HUES6 (cell line): ENCODE results near the gene SPRN.

Experiments
- H3K27ac ChIP-seq: 2 replicates; pipeline ENCODE4 v1.7.0; 2013; ENCODE audit warnings: low read depth, mild to moderate bottlenecking, low read length, inconsistent platforms
- H3K27me3 ChIP-seq: 2 replicates; pipeline ENCODE4 v1.6.1; 2013; ENCODE audit warnings: low read length; ENCODE audit not compliant: control insufficient read depth, insufficient read depth
- H3K36me3 ChIP-seq: 2 replicates; pipeline ENCODE4 v1.6.1; 2013; ENCODE audit warnings: low read length; ENCODE audit not compliant: control insufficient read depth, insufficient read depth
- H3K4me1 ChIP-seq: 2 replicates; pipeline ENCODE4 v1.6.1; 2013; ENCODE audit warnings: low read length; ENCODE audit not compliant: control insufficient read depth, insufficient read depth
- H3K4me3 ChIP-seq: 2 replicates; pipeline ENCODE4 v1.5.1; 2013; ENCODE audit warnings: low read depth, low read length
- H3K9ac ChIP-seq: one replicate; pipeline ENCODE4 v1.6.1; 2013; ENCODE audit warnings: mild to moderate bottlenecking, low read length
- H3K9me3 ChIP-seq: 2 replicates; pipeline ENCODE4 v1.6.1; 2013; ENCODE audit warnings: low read depth, low read length; ENCODE audit not compliant: control insufficient read depth, insufficient read depth

SPRN gene

DNA sequence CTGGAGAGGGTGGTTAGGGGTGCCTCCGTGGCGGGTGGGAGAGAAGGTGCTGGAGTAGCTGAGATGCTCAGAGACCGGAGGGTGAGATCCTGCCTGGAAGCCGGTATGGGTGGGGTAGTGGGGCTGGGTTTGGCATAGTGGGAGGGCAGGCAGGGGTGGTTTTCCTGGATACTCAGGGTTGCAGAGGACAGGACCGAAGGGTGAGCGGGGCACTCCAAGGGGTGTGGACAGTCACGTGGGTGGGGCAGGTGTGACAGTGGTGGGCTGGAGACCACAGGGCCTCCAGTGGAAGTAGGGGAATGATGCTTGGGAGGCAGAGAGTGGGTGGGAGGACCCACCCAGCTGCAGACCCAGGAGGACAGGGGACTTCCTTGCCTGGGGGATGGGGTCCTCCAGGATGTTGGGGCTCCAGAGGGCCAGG is 31.2 kb upstream of the SPRN start:
- Histone ChIP-seq H3K9ac (no peak overlapping the region), H3K36me3 (no peaks in the 10 kb centered on the region), H3K4me1 (no peaks in the 10 kb centered on the region), H3K4me3 (no peak overlapping the region), H3K9me3 (peaks cover 66% of the 10 kb centered on the region; the same call in 1 of the 2 replicates), H3K27me3 (no peaks in the 10 kb centered on the region; the same call in 1 of the 2 replicates), H3K27ac (no peak overlapping the region)

DNA sequence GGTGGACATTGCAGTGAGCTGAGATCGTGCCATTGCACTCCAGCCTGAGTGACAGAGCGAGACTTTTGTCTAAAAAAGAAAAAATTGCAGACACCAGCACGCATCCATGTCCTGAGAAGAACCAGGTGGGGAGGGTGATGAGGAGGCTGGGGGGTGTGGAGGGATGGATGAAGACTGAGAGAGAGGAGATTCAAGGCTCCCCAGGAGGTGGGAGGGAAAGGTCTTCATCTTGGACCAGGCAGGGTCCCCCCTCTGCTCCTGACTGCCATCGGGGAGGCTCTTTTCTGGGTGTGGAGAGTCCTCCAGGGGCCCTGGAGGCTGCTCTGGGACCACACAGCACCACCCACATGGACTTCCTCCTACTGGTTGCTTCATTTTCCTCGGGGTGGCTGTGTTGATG is 30.8 kb upstream of the SPRN start:
- Histone ChIP-seq H3K4me1 (no peaks in the 10 kb centered on the region), H3K9me3 (peaks cover 66% of the 10 kb centered on the region; the same call in 1 of the 2 replicates), H3K9ac (no peak overlapping the region), H3K27me3 (no peaks in the 10 kb centered on the region; the same call in 1 of the 2 replicates), H3K36me3 (no peaks in the 10 kb centered on the region), H3K27ac (no peak overlapping the region), H3K4me3 (no peak overlapping the region)

DNA sequence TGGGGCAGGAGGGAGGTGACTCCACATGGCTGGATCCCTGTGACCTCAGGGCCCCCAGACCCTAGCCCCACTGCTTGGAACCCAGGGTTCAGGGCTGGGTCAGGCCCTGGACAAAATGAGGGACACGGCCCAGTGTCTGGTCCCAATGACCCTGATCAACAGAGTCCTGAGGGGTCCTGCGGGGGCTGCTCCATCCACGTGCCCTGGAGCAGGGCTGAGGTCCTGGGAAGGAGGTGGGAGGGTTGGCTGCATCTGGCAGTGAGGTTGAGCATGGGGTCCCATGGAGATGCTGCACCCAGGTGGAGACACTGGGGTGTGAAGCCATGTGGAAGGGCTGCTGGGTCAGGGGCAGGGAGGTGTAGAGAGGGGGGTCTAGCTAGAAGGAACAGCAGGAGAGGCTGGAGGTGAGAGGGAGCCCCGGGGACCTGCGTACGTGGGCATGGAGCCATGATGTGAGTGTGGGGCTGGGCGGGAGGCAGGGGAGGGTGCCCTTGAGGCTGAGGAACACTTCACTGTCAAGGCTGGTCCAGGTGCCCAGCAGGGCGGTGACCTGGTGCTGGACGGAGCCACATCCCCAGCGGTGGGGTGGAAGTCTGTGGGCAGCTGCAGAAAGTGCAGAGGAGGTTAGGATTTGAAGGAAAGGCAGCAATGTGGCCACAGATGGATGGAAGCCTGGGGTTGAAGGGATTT is 29.9 kb upstream of the SPRN start:
- H3K36me3 ChIP-seq = no peaks in the 10 kb centered on the region
- no peaks in the 10 kb centered on the region; the same call in 1 of the 2 replicates for H3K27me3 ChIP-seq
- H3K4me3 ChIP-seq = no peak overlapping the region
- H3K9me3 ChIP-seq = peaks cover 64% of the 10 kb centered on the region; the same call in 1 of the 2 replicates
- no peak overlapping the region for H3K27ac ChIP-seq
- no peaks in the 10 kb centered on the region for H3K4me1 ChIP-seq
- no peak overlapping the region for H3K9ac ChIP-seq

DNA sequence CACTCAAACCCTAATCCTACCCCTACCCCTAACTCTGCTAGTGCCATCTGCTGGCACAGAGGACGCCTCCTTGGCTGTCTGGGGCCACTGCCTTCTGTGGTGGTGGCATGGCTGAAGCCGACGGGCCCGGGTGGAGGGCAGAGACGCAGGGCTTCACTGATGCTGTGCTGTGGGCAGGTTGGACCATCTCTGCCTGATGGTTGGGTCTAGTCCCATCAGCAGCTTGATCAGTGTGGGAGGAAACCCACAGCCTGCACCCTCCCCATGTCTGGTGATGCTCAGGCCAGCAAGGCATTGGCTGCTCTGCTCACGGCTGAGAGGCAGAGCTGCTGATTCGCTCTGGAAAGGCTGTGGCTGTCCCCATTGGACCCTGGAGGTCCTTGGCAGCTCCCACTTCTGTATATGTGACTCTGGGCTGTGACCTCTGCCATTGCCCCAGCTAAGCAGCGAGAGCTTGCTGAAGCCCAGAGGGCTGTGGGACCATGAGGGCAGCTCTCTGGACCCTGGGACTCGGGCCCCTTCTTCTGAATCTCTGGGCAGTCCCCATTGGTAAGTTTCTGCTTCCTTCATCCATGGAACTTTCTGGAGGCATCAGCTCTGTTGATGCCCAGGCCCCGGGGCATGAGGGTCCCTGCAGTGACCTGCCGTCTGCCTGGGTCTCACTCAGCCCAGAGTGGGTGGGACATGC is 29.2 kb upstream of the SPRN start, which contains the start of gene SCART1:
Gene SCART1, plus strand, starts transcription at position 430 of the 688 bp plus-strand sequence. Its CDS starts 53 bp downstream, at position 483.
- H3K9me3 ChIP-seq = peaks cover 65% of the 10 kb centered on the region
- H3K4me3 ChIP-seq = no peak within 1 kb of the TSS
- H3K27me3 ChIP-seq = no peaks in the 10 kb centered on the region; the same call in 1 of the 2 replicates
- H3K36me3 ChIP-seq = no peaks in the 10 kb centered on the region
- H3K4me1 ChIP-seq = no peaks in the 10 kb centered on the region
- H3K9ac ChIP-seq = no peak within 1 kb of the TSS
- no peak within 1 kb of the TSS for H3K27ac ChIP-seq

DNA sequence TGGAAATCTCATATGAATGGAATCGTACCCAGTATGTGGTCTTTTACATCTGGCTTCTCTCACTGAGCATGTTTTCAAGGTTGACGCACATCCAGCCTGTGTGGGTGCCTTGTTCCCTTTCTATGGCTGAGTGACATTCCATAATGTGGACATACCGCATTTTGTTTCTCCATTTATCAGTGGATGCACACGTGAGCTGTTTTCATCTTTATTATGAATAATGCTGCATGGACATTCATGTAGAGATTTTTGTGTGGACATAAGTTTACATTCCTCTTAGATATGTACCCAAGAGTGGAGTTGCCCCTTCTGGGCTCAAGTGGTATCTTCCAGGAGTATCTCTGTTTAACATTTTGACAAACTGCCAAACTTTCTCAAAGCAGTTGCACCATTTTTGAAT is 28.0 kb upstream of the SPRN start:
- no peak overlapping the region for H3K9ac ChIP-seq
- H3K27me3 ChIP-seq = no peaks in the 10 kb centered on the region; the same call in 1 of the 2 replicates
- no peak overlapping the region for H3K4me3 ChIP-seq
- no peak overlapping the region for H3K27ac ChIP-seq
- no peaks in the 10 kb centered on the region for H3K4me1 ChIP-seq
- H3K36me3 ChIP-seq = no peaks in the 10 kb centered on the region
- H3K9me3 ChIP-seq = peaks cover 65% of the 10 kb centered on the region

DNA sequence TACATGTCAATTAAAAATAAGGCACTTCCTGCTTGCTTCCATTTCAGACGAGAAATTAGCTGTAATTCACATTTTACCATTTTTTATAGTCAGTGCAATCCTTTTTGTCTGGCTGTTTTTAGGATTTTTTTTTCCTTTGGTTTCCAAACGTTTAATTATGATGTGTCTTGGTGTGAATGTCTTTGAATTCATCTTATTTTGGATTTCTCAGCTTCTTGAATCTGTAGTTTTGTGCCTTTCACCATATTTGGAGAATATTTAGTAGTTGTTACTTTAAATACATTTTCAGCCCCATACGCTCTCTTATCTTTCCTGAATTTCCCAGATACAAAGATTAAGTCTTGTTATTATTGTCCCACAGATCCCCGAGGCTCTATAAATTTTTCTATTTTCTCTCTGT is 26.9 kb upstream of the SPRN start:
- Histone ChIP-seq H3K4me1 (no peaks in the 10 kb centered on the region), H3K27ac (no peak overlapping the region), H3K4me3 (no peak overlapping the region), H3K9me3 (peaks cover 66% of the 10 kb centered on the region), H3K27me3 (no peaks in the 10 kb centered on the region; the same call in 1 of the 2 replicates), H3K9ac (no peak overlapping the region), H3K36me3 (no peaks in the 10 kb centered on the region)

DNA sequence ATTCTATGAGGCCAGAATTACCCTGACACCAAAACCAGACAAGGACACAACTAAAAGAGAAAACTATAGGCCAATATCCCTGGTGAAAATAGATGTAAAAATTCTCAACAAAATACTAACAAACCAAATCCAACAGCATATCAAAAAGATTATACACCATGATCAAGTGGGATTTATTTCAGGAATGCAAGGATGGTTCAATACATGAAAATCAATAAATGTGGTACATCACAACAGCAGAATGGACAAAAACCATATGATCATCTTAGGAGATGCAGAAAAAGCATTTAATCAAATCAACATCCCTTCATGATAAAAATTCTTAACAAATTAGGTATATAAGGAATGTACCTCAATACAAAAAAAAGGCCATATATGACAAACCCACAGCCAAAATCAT is 23.7 kb upstream of the SPRN start:
- H3K9ac ChIP-seq = no peak overlapping the region
- H3K9me3 ChIP-seq = peaks cover 60% of the 10 kb centered on the region
- no peaks in the 10 kb centered on the region for H3K27me3 ChIP-seq
- no peaks in the 10 kb centered on the region for H3K4me1 ChIP-seq
- H3K4me3 ChIP-seq = no peak overlapping the region
- H3K27ac ChIP-seq = no peak overlapping the region
- H3K36me3 ChIP-seq = no peaks in the 10 kb centered on the region

DNA sequence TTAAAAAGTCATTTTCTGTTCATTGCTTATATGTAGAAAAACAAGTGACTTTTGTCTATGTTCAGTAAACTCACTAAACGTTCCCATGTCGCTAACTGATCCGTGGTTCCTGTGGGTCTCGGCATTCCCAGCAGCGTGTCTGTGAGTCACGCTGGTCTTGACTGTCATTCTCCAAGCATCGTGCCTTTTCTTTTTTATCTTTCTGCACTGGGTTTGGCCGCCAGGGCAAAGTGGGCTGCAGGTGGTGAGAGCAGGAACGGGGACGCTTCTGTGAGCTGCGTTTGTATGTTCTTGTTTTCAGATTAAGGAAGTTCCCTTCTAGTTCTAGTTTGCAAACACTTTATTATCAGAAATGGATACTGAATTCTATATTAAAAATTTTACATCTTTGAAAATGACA is 22.6 kb upstream of the SPRN start:
- peaks cover 69% of the 10 kb centered on the region for H3K9me3 ChIP-seq
- no peaks in the 10 kb centered on the region for H3K4me1 ChIP-seq

DNA sequence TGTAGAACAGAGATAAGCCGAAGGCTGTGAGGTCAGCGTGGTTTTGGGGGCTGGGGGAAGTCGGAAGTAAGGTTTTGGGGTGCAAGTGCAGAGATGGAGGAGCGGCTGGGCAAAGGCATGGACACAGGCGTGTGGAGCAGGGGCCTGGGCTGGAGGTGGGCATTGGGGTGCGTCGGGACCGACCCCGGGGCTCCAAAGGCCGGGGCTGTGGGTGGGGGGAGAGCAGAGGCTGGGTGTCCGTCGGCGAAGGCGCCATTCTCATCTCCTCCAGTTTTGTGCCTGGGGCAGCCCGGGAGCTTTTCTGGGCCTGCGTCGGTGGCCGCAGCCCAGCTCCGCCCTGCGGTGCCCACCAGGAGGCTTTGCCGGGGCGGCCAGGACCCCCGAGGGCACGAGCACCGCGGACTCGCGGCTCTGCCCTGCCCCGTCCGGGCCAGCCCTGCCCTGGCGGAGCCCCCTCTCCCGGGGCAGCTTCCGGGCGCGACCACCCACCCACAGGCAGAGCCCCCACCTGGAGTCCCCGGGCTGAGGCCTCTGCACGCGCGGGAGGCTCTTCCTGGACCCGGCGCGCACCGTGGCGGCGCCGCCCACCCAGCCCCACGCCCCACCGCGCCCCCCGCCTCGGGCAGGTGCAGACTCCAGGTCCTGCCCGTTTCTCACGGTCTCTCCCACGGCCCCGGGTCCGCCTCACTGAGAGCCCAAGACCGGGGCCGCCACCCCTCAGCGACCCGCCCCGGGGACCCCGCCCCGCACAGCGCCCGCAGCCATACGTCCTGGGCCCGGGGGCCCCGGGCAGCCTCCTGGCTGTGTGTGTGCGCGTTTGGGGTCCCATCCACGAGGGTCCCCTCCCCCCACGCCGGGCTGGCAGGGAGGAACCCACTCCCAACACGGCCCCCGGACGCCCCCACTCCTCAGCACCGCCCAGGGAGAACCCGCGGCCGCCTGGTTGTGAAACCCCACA is 21.6 kb upstream of the SPRN start:
- no peak overlapping the region for H3K9ac ChIP-seq
- no peaks in the 10 kb centered on the region for H3K4me1 ChIP-seq
- H3K9me3 ChIP-seq = peaks cover 65% of the 10 kb centered on the region
- no peak overlapping the region for H3K4me3 ChIP-seq
- no peaks in the 10 kb centered on the region for H3K36me3 ChIP-seq
- no peaks in the 10 kb centered on the region for H3K27me3 ChIP-seq
- no peak overlapping the region for H3K27ac ChIP-seq

More for the DNA sequence above, 22.6 kb upstream of the SPRN start:
- H3K36me3 ChIP-seq = no peaks in the 10 kb centered on the region
- no peaks in the 10 kb centered on the region for H3K27me3 ChIP-seq
- no peak overlapping the region for H3K27ac ChIP-seq
- H3K4me3 ChIP-seq = no peak overlapping the region
- H3K9ac ChIP-seq = no peak overlapping the region

DNA sequence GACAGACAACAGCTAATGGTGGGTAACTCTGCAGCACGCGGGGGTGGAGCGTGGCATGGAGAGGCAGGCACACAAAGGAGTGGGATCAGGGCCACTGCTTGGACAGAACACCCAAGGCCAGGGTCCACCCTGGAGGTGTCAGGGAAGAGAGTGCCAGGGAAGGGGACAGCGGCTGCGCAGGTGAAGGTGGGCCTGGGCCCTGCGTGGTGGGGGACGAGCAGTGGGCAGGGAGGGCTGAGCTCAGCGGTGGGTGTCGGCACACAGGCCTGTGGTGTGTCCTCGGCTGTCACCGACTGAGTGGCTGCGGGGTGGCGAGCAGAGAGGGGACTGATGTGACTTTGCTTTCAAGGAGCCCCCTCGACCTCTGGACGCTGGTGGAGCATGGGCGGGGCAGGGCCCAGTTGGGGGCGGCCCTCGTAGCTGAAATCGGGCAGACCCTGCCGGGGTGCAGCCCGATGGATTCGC is 20.9 kb upstream of the SPRN start:
- H3K4me3 ChIP-seq = no peak overlapping the region
- no peak overlapping the region for H3K27ac ChIP-seq
- H3K9ac ChIP-seq = no peak overlapping the region
- H3K4me1 ChIP-seq = no peaks in the 10 kb centered on the region
- H3K36me3 ChIP-seq = no peaks in the 10 kb centered on the region
- no peaks in the 10 kb centered on the region for H3K27me3 ChIP-seq
- H3K9me3 ChIP-seq = peaks cover 73% of the 10 kb centered on the region
